Upper lobe of left lung (tissue), 6 donors: ENCODE measurements around the gene LDB2. TPM values are rescaled to one million over a fixed set of nuclear protein-coding genes. Genes with fewer than 3 reads are reported as not detected.

ENCODE experiments used
- ATAC-seq, 2 donors: fragments of 200-7000 bp; cut with Tn5 transposase; one replicate each; pipeline ENCODE4 v1.9.1; 2022; ENCODE audit warnings: mild to moderate bottlenecking in 2 of 2, moderate library complexity in 2 of 2; ENCODE audit not compliant: low FRiP score in 2 of 2
- DNase-seq, 2 donors: peaks; one replicate each; pipeline ENCODE4 v3.0.0-alpha.2; 2019 to 2020
- H3K27ac ChIP-seq, 4 donors: fragments of 200-600 bp; sonication (generic); one replicate each; pipeline ENCODE4 v1.5.1; 2016 to 2019
- H3K27me3 ChIP-seq, 4 donors: fragments of 200-600 bp; sonication (generic); one replicate each; pipeline ENCODE4 v1.5.1; 2017 to 2019
- H3K36me3 ChIP-seq, 4 donors: fragments of 200-600 bp; sonication (generic); one replicate each; pipeline ENCODE4 v1.5.1; 2016 to 2019
- H3K4me1 ChIP-seq, 4 donors: fragments of 200-600 bp; sonication (generic); one replicate each; pipeline ENCODE4 v1.5.1; 2018 to 2019
- H3K4me3 ChIP-seq, 4 donors: fragments of 200-600 bp; sonication (generic); one replicate each; pipeline ENCODE4 v1.5.1; 2017 to 2019; ENCODE audit warnings: mild to moderate bottlenecking in 2 of 4, moderate library complexity in 1 of 4
- H3K9me3 ChIP-seq, 4 donors: fragments of 200-600 bp; sonication (generic); one replicate each; pipeline ENCODE4 v1.5.1; 2018 to 2019
- EP300 ChIP-seq, 4 donors: sonication (generic); formaldehyde crosslinking; IDR thresholded peaks; one replicate each; pipeline ENCODE4 v1.5.1; 2017; ENCODE audit warnings: antibody characterized with exemption in 4 of 4, control low read depth in 2 of 4
- POLR2A ChIP-seq, 4 donors: fragments of 450-650 bp; IDR thresholded peaks; one replicate each; pipeline ENCODE4 v1.5.1; 2016 to 2017; ENCODE audit warnings: antibody characterized with exemption in 4 of 4, mild to moderate bottlenecking in 2 of 4
- POLR2AphosphoS5 ChIP-seq, 2 donors: sonication (generic); formaldehyde crosslinking; IDR thresholded peaks; one replicate each; pipeline ENCODE4 v1.5.1; 2017; ENCODE audit warnings: antibody characterized with exemption in 2 of 2
- WGBS, 2 donors: methylation state at CpG; one replicate each; pipeline ENCODE4 v1.1.5; 2017 to 2018; 5-methylcytosine and 5-hydroxymethylcytosine counted together
- total RNA-seq, 6 donors: library from RNA; depleted of rRNA in 4 of 6; stranded (reverse); fragments of >200 nt in 4 of 6; gene quantifications; one replicate each; pipeline versions ENCODE4 v1.1.0 to v1.2.1, GENCODE V29; 2016 to 2021
- TF ChIP-seq, protein P1 (sequence below), 6 experiments: fragments of 450-650 bp in 4 of 6; fragments of 200-600 bp in 2 of 6; sonication (generic) in 2 of 6; IDR thresholded peaks; one replicate each; pipeline ENCODE4 v1.5.1; 2016 to 2019; ENCODE audit warnings: antibody characterized with exemption in 6 of 6
- donor health status: DM: no; HTN: no; CAD: no; lungs with moderate emphysema.
- donor health status: DM: no; HTN: yes; CAD: no; lungs with severe emphysema.

LDB2 gene
- total RNA-seq, 6 donors from 2014 or later = 34.6 to 94.4 (median 45.9) TPM

DNA sequence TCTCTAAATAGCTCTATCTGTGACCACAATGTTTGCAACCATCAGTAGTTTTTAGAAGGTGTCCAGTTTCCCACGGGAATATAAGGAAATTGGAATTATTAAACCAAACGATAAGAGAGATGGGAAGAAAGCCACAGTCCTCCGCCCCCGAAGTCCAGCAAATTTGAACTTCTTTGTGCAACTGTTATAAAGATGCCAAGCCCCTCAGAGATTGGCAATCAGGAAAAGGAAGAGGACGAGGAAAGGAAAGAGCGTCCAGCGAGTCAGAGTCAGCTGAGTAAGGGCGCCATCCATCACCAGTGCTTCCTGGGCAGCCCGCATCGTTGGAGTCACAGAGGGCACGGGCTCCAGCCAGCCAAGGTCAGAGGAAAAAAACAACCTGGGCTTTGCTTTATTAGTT, 35.7 kb downstream of the LDB2 start:
- WGBS, 2 donors = 42 to 71% methylated on average over 11 of the region's 11 CpGs
- TF ChIP-seq POLR2AphosphoS5 (IDR thresholded peaks at IDR 0.05) = peak; percentile 46 to 53
- TF ChIP-seq, protein P1, sequence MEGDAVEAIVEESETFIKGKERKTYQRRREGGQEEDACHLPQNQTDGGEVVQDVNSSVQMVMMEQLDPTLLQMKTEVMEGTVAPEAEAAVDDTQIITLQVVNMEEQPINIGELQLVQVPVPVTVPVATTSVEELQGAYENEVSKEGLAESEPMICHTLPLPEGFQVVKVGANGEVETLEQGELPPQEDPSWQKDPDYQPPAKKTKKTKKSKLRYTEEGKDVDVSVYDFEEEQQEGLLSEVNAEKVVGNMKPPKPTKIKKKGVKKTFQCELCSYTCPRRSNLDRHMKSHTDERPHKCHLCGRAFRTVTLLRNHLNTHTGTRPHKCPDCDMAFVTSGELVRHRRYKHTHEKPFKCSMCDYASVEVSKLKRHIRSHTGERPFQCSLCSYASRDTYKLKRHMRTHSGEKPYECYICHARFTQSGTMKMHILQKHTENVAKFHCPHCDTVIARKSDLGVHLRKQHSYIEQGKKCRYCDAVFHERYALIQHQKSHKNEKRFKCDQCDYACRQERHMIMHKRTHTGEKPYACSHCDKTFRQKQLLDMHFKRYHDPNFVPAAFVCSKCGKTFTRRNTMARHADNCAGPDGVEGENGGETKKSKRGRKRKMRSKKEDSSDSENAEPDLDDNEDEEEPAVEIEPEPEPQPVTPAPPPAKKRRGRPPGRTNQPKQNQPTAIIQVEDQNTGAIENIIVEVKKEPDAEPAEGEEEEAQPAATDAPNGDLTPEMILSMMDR (IDR thresholded peaks at IDR 0.05) = no peak

DNA sequence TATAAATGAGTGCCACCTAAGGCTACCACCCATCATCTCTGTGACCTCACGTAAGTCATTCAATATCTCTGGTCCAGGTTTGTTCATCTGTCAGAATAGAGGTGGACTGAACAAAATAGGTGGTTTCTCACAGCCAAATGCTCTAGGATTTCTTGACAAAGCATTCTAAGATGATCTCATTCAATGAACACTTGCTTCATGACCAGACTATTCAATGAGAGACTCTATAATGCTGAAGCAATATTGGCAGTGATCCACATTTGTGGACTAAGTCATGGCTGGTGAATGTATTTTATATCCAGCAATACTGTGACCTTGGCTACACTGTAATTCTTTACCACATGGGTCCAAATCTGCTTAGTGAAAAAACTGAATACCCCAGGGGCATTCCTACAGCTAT, 37.9 kb downstream of the LDB2 start:
- H3K9me3 ChIP-seq = no peaks in the 10 kb centered on the region
- H3K27ac ChIP-seq = peak overlapping the region in 3 of 4 donors; percentile 58 to 94 (median 81)
- H3K36me3 ChIP-seq = no peaks in the 10 kb centered on the region
- WGBS, 2 donors = 0 to 50% methylated on average over 1 of the region's 1 CpG
- H3K27me3 ChIP-seq = no peaks in the 10 kb centered on the region
- no peak overlapping the region for H3K4me3 ChIP-seq
- ATAC-seq (no peak), DNase-seq (no peak)
- H3K4me1 ChIP-seq = peaks cover 2 to 31% (median 24%) of the 10 kb centered on the region in 4 donors
- TF ChIP-seq, protein P1 (IDR thresholded peaks at IDR 0.05) = no peak
- TF ChIP-seq EP300 (IDR thresholded peaks at IDR 0.05) = no peak
- TF ChIP-seq POLR2A (IDR thresholded peaks at IDR 0.05) = no peak
- no peak for TF ChIP-seq POLR2AphosphoS5 (IDR thresholded peaks at IDR 0.05)

More for the DNA sequence above, 35.7 kb downstream of the LDB2 start:
- no peak for ATAC-seq
- no peak overlapping the region for H3K4me3 ChIP-seq
- no peaks in the 10 kb centered on the region for H3K9me3 ChIP-seq
- DNase-seq = peak in 1 of 2 donors; percentile 25
- H3K27me3 ChIP-seq = no peaks in the 10 kb centered on the region
- H3K27ac ChIP-seq = peak overlapping the region in 3 of 4 donors; percentile 31 to 94 (median 81)
- H3K4me1 ChIP-seq = peaks cover 2 to 26% (median 17%) of the 10 kb centered on the region in 4 donors
- no peaks in the 10 kb centered on the region for H3K36me3 ChIP-seq

DNA sequence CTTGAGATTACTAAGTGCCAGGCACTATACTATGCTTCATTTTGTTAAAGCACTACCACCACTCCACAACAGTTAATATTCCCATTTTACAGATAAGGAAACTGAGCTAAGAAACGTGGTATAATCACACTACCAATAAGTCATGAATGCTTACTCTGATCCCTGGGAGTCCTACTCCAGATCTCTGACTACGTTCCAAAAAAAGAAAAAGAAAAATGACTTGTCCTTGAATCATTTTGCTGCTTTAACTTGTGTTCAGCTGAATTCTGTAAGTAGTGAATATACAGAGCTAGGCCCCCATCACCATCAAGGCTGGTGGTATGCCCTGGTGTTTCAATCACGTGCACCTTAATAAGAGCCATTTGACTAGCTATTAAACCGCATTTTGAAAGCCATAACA, 39.4 kb downstream of the LDB2 start:
- Histone ChIP-seq H3K4me3 (no peak overlapping the region), H3K27ac (peak overlapping the region; percentile 40 to 94 (median 64)), H3K4me1 (peaks cover 2 to 28% (median 22%) of the 10 kb centered on the region in 4 donors), H3K9me3 (no peaks in the 10 kb centered on the region), H3K36me3 (no peaks in the 10 kb centered on the region), H3K27me3 (no peaks in the 10 kb centered on the region)
- ATAC-seq (no peak), DNase-seq (no peak)
- TF ChIP-seq, protein P1 (IDR thresholded peaks at IDR 0.05) = no peak
- no peak for TF ChIP-seq POLR2A (IDR thresholded peaks at IDR 0.05)
- no peak for TF ChIP-seq EP300 (IDR thresholded peaks at IDR 0.05)
- WGBS, 2 donors = 65 to 71% methylated on average over 4 of the region's 4 CpGs

DNA sequence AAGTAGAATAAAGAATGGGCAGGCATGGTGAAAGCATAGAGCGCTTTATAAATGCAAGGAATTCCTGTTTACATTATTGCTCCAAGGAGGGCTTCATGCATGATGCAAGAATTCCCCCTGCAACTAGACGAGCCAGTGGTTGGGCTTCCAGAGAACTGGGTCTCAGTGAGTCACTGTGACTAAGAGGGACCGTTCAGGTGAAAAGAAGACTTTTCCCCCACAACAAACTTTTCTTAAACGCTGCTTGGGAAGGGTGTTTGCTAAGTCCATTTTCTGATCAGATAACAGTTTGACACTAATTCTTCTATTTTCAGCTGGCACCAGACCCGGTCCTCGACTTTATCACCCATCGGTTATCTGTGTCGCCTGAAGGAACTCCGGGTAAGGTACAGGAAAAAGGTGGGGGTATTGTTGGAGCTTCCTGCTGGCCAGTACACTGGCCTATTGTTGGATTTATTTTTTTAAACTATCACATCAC, 40.1 kb downstream of the LDB2 start:
- Histone ChIP-seq H3K4me3 (no peak overlapping the region), H3K36me3 (no peaks in the 10 kb centered on the region), H3K27me3 (no peaks in the 10 kb centered on the region), H3K27ac (peak overlapping the region in 3 of 4 donors; percentile 75 to 94 (median 81)), H3K4me1 (peaks cover 2 to 23% (median 17%) of the 10 kb centered on the region in 4 donors), H3K9me3 (no peaks in the 10 kb centered on the region)
- WGBS, 2 donors = 29 to 52% methylated on average over 9 of the region's 9 CpGs
- no peak for DNase-seq
- peak in 1 of 2 donors; percentile 71 for ATAC-seq
- TF ChIP-seq, protein P1 (IDR thresholded peaks at IDR 0.05) = no peak
- TF ChIP-seq POLR2AphosphoS5 (IDR thresholded peaks at IDR 0.05) (peak; percentile 60 to 68), POLR2A (IDR thresholded peaks at IDR 0.05) (no peak), EP300 (IDR thresholded peaks at IDR 0.05) (peak in 3 of 4 donors; percentile 46 to 74 (median 67))

DNA sequence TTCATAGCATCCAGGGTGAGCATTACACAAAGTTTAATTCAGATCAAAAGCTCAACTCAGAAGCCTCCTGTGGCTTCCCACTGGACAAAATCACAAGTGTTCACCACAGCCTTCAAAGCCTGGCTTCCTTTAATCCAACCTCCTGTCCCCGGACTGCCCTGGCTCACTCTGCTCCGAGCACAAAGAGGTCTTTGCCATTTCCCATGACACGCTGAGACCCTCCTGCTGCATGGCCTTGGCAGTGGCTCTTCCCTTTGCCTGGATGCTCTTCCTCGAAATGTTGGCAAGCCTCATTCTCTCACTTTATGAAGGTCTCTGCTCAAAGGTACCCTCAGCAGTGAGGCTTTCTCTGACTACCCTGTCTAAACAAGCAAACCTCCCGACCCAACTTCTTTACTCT, 41.0 kb downstream of the LDB2 start:
- no peak for ATAC-seq
- no peak for DNase-seq
- Histone ChIP-seq H3K27ac (peak overlapping the region; percentile 47 to 94 (median 78)), H3K4me1 (peaks cover 4 to 20% (median 14%) of the 10 kb centered on the region in 4 donors), H3K9me3 (no peaks in the 10 kb centered on the region), H3K27me3 (no peaks in the 10 kb centered on the region), H3K4me3 (no peak overlapping the region), H3K36me3 (no peaks in the 10 kb centered on the region)
- TF ChIP-seq EP300 (IDR thresholded peaks at IDR 0.05) = no peak
- 74 to 78% methylated on average over 5 of the region's 5 CpGs for WGBS, 2 donors
